GM11168 (cell line): ENCODE measurements around the gene CRYBA2.

ENCODE experiments used
- in situ Hi-C: fragments of 300-500 bp; cut with MboI; formaldehyde crosslinking; loops from one replicate; pipeline ENCODE4 v1.12.0; 2022; ENCODE audit warnings: low sequenced_read_pairs; ENCODE audit not compliant: unreplicated experiment

CRYBA2 gene, protein sequence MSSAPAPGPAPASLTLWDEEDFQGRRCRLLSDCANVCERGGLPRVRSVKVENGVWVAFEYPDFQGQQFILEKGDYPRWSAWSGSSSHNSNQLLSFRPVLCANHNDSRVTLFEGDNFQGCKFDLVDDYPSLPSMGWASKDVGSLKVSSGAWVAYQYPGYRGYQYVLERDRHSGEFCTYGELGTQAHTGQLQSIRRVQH

DNA sequence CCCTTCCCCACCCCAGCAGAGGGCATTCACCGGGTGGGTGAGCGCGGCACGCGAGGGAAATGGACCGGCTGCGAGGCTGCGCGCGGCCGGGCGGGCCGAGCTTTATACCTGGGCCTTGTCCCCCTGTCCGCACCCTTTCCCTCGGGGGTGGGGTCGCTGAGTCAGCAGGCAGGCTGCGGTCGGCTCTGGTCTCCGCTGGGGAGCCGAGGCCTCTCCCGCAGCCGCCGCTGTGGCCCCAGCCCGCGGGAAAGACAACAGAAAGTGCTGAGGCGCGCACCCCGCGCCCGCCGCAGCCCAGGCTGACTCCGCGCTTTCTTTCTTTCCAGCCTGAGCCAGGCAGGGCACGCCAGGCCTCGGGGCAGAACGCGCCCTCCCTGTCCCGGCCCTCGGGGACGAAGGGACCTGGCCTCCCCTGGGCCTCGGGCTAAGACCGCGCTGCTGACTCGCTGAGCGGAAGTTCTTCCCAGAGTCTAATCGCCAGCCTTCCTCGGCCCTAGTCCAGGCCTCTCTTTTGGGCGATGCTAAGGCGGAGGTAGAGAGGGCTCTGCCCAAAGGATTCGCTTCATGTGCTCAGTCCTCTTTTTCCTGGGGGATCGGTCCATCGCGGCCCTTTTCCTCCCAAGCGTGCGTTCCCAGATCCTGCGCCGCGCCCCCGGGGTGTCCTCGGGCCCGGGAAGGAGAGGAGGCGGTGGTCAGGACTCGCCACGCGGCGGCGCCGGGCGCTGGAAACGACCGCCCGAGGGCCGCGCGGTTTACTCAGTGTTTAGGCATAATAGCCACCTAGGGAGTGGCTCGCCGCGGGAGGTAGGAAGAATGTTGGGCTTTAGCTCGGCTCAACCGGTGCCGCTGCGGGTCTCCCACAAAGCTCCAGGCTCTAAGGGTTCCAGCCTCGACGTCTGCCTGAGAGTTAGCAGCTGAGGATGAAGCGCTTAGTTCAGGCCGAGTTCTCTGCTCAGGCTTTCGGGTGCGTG lies at the start of gene CRYBA2:
TSS of gene CRYBA2 (minus strand) at position 78 of the 971 bp plus-strand sequence. CDS start 246 bp downstream, outside the sequence.
- in situ Hi-C loops, result no loop called here

DNA sequence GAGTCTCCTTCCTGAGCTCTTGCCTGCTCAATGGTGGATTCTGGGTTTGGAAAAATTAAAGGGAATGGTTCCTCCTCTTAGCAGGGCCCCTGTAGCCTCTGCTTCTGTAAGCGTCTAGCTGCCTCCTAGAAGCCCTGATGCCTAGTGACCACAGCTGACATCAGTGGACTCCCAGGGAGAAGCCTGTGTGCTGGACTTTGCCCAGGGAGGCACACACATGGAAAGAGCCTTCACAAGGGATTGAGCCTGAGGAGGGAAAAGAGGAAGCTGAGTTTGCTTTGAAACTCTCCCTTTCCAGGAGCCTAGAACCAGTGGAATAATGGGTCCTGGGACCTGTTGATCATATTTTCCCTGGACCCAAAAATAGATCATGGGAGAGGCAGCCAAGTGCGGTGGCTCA lies 49.5 kb upstream of the CRYBA2 start:
- in situ Hi-C loops, result no loop called here

DNA sequence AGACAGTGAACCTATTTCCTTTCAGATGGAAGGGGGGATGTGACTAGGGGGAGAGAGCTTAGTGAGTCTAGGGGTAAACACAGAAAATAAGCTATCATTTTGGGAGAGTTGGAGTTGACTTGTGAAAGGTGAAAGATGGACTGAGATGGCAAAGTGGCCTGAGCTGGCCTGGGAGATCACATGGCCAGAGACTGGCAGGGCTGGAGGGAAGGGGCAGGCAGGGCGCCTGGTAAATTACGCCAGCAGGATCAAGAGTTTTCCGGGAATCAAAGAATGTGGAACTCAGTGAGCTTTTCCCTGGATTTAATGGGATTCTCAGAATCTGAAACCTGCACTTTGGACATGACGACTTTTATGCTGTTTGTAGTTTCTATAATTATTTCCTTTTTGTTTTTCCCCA lies 48.9 kb upstream of the CRYBA2 start:
- in situ Hi-C loops, result no loop called here

DNA sequence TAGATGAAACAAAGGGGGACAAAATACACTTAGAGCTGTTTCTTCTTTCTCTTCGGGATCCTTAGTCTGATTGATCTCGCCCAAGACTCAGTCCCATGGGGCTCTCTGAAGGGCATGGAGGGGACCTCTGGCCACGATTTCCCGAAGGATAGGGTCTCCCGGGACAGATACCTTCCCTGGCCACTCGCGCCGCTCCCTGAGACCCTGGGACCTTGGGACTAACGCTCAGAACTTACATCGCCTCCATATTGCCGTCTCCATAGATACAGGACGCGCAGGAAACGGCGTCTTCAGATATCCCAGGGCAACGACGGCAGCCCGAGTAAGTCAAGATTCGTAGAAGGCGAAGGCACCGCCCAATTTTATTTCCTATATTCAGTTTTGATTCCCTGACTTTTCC lies 48.0 kb upstream of the CRYBA2 start, which contains the start of gene CFAP65:
TSS of gene CFAP65 (minus strand) at position 265 of the 400 bp plus-strand sequence. CDS start 2,468 bp downstream, outside the sequence.
- in situ Hi-C loops, result no loop called here

DNA sequence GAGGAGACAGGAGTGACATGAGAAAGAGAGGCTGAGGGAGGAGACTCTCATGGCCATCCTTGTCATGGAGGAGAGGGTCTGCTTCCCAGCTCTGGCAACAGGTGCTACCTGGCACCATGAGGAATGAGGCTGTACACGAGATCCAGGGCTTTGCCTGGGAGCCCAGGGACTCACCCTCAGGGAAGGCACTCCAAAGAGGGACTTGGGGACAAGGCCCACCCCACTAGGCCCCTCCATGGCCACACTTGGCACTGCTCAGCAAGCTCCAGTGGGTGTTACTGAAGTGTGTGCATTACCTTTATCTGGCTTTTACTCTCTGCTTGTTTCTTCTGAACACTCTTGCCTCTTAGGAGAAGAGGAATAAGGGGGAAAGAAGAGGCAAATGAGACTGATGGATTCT lies 45.4 kb upstream of the CRYBA2 start:
- in situ Hi-C loops, result no loop called here

DNA sequence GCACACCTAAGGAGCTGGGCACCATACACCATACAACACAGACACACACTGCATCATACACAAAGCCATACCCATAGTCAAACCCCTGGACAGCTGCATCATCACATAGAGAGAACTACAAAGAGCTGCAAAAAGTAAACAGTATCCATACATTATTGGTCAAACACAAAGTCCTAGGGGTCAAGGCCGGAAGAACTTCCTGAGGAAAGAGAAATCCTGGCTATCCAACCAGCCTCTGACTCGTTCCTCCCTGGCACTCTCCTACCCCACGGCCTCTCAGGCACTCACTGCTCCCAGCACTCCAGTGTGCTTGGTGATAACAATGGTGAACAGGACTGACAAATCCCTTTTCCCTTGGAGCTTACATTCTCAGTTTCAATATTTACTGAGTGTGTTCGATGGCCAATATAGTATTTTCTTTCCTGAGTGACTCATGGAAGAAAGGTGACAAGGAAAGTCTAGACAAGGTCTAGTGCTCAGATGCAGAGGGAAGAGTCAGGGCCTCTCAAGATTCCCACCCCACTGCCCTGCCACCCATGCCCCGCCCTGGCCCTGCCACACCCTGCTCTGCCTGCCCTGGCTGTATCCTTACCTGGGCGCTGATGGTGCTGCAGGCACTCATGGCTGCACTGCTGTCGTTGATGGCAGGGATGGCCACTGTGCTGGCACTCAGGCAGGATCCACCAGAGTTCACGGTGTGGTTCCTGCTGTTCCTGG lies 44.7 kb upstream of the CRYBA2 start:
- in situ Hi-C loops, result no loop called here

DNA sequence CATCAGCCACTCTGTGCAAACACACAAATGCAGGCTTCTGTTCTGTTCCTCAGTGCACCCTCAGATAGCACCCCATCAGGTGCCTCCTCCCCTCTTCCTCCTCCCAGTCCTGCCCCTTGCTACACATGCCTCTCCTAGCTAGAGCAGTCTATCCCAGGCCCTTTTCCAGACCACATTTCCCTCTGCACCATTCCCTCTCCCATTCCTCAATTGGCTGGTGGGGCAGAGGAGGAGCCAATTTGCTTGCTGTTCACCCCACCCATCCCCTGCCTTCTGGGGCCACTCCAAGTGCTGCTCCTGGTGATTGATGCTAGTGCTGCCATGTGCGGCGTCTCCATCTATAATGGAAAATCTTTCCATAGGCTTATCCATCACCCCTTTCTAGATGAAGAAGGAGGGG lies 42.7 kb upstream of the CRYBA2 start:
- in situ Hi-C loops, result no loop called here

DNA sequence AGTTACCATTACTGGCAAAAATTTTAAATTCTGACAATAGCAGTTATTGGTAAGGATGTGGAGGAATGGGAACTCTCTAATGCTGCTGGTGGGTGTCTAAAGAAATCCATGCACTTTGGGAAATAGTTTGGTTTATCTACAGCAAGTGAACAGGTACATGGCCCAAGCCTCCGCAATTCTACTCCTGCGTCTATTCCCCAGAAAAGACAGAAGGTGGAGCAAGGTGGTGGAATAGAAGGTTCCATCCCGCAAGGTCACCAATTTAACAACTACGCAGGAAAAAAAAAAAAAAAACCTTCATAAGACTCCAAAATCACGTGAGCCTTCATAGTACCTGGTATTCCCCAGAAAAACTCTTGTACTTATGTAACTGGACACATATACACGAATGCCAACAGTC lies 41.6 kb upstream of the CRYBA2 start:
- in situ Hi-C loops, result no loop called here

DNA sequence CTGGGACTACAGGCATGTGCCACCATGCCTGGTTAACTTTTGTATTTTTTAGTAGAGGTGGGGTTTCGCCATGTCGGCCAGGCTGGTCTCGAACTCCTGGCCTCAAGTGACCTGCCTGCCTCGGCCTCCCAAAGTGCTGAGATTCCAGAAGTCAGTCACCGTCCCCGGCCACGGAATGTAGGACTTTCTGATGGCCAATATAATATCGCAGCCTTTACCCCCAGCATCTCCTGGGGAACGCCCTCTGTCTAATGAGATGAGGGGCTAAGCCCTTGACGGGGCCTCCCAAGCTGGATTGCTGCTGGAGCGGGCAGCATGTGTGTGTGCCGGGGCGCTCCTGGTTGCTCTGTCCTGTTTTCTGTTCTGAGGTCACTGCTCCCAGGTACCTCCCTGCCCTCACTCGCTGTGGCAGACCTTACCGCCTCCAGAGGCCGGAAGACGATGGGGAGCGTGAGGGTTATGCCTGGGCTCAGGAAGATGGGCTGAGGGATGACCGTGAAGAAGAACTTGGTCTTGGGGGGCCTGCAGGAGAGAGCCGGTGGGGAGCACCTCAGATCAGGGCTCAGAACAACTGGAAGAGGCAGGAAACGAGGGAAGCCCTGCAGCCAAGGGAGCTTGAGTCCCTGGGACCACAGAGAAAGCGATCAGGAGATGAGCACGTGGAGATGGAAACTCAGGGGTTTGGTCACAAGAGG lies 39.0 kb upstream of the CRYBA2 start:
- in situ Hi-C loops, result no loop called here

DNA sequence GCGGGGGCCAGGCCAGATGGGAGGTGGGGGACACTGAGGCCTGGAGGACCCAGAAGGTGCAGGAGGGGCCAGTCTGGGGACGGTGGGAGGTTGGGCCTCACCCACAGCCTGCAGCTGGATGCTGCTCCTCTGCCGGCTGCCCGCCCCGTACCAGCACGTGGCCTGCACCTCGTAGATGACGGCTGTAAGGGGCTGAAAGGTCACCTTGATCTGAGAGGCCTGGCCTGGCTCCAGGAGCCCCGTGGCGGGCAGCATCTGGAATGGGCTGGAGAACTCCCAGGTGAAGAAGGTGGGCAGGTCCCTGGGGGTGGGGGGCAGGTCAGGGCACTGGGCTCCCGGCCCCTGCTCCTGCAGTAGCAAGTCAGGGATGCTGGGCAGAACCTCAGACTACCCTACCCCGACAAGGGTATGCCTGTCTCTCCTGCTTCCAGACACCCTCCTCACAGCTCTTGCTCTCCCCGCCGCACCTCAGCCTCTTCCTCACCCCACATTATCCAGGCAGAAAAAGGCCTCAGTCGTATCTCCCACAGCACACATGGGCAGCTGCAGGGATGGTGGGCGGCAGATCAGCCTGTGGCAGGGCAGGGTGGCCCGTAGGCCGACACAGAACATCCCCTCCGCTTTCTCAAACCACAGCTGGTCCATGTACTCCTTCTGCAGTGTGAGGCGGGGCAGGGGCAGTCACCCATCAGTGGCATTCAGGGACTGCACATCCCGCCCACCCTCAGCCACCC lies 38.0 kb upstream of the CRYBA2 start:
- in situ Hi-C loops, result no loop called here

DNA sequence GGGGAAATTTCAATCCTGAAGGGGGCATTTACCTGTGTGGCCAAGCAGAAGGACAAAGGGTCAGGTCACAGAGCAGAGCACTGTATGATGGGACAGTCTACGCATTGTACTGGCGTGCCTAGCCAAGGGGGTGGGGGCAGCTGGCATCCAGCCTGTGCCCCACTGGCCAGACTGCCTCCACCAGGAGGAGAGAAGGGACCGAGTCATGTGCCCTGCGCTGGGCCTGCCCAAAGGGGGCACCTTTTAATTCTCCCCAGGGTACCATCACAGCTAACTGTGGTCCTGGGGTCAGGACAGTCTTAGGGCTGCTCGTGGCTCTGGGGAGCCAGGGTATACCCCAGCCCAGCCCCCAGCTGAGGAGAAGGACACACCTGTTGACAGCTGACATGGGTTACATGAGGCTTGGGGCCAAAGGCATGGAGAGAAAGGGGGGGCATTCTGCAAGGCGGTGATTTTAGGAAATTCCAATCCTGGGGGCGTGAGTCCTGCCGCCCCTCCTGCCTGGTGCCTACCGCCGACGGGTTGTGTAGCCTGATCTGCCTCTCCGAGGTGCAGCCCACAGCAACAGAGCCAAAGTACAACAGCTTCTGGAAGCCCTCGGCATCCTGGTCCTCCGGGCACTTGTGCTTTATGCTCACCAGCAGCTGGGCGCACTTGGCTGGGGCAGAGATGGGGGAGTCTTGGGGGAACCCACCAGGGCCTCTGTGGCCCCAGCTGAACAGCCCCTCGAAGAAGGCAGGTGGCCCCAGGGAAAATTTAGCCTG lies 37.1 kb upstream of the CRYBA2 start:
- in situ Hi-C loops, result no loop called here

DNA sequence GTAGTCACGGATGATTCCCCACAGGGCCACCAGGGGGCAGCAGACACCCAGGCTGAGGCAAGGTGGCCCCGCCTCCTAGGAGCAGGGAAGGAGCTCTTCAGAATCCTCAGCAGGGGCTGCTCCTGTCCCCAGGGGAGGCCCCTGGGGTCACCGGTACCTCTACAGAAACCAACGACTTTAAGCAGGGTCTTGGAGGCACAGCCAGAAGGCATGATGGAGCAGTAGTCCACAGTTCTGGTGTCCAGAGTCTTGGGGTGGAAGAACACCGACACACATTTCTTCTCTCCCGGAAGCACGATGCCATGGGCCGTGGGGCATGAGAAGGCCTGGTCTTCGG lies 36.6 kb upstream of the CRYBA2 start:
- in situ Hi-C loops, result no loop called here

DNA sequence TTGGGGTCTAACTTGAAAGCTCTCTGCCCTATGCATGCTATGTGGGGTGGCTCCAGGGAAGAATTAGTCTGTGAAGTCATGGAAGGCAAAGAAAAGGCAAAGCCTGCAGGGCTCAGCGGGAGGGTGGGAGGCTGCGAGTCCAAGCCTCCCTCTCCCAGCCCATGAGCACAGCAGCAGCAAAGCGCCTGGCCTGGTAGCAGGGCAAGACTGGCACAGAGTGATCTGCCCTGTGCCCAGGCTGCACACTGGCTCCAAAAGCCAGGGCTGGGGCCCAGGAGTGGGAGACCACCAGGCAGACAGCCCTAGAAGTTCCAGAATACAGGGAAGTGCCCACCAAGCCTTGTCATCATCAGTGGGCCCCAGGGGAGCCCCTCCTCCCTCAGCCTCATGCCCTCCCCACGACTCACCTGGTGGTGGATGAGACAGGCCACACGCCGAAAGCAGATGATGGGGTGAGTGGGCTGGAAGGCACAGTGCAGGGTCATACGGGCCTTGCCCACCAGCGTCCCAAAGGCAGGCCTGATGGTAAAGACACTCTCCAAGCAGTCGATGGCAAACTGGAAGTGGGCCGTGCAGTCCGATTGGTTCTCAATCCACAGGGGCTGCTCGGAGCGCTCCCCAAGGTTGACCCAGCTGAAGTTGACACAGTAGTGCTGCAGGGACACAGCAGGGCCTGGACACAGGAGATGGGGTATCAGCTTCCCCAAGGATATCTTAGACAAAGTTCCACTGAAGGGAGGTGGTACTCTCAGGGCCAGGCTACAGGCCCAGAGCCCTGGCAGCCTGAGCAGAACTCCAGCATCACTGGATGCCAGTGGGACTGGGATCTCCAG lies 36.0 kb upstream of the CRYBA2 start:
- in situ Hi-C loops, result no loop called here

DNA sequence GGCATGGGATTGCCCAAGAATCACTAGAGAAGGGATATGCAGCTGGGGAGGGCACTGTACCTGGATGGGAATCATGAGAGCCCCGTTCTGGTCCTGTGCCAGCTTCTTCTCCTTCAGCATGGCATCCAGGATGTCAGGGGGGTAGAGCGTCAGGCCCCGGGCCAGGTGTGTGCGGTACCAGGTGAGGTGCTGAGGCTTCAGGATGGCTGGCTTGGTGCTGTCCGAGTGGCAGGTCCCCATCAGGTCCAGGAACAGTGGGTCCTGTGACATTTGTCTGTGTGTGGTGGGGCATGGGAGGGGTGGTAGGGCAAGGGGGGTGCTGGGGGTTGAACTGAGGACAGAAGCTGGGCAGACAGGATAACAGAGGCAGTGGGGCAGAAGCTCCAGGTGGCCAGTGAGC lies 34.9 kb upstream of the CRYBA2 start:
- in situ Hi-C loops, result no loop called here

DNA sequence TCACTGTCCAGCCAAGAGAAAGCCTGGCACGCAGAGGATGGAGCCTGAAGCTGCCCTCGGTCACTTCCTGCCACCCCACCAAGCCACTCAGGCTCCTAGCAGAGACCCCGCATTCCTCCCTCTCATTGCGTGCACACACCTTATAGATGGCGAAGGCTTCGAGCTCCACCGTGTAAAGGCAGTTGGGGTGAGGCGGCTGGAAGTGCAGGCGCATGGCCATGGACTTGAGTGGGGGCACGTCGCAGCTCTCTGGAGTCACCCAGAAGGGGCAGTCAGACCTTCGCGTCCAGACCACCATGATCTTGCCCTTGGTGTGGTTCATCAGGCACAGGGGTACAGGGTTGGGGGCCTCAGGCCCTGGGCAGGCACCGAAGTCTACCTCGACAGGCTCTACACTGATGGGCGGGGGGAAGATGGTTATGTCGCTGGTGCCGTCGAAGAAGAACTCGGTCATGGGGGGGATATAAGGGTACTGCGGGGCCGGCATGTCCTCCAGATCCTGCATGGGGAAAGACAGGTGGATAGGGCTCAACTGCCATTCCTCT lies 34.4 kb upstream of the CRYBA2 start:
- in situ Hi-C loops, result no loop called here

DNA sequence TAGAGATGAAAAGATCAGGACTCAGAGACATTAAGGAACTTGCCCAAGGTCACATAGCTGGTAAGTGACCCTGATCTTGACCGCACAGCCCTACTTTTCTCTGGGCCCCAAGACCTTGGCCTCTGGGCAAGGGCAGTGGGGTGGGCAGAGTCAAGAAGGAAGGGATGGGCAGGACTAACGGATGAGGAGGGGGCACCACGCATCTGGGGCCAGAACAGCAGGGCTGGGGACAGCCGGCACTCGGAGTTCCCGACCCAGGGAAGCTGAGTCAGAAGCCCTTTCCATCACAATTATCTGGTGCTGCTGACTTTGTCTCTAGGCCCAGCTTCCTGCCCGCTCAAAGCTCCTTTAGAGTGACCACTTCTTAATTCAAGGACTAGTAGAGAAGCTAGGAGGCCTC lies 33.7 kb upstream of the CRYBA2 start:
- in situ Hi-C loops, result no loop called here

DNA sequence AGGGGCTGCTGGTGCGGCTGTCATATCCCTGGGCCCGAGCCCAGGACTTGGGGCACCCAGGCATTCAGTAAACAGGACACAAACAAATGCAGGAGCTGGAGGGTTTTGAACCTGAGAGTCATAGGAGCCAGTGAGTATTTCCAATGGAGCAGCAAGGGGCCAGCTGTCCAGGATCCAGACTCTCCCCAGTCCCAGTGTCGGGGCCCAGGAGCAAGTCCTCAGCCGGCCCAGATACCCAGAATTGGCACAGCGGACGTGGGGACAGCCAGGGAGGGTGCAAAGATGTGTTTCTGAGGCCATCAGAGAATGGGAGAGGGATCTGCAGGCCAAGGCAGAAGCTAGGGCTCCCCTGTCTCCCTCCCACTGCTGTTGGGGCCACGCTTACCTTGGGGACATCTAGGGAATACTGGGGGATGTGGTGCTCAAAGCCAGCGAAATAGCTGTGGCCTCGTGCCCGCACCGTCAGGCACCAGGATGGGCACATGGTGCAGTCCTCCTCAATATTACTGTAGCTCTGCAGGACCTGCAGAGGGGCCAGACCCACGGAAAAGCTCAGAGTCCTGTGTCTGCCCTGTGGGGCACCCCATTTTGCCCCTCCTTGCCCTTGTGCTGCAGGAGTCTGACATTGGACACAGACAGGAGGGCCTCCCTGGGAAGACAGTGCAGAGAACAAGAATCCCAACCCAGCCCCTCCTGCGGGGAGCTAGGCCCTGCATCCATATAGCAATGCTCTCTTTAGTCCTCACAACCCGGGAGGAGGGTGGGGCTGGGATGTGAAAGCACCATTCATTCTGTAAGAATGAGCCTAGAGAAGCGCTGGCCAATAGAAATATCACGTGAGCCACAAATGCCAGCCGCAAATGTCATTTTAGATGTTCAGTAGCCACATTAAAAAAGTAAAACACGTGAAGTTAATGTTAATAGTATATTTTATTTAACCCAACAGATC lies 32.7 kb upstream of the CRYBA2 start:
- in situ Hi-C loops, result no loop called here
